KBM-7 (cell line): ENCODE measurements around the gene TYW3.
A peak's percentile ranks its signal among the peaks of the same experiment; 100 is the strongest.

Experiments
- DNase-seq: peaks from one replicate; pipeline ENCODE4 v3.0.0-alpha.2; 2015
- in situ Hi-C: fragments of 300-500 bp; cut with MboI; formaldehyde crosslinking; loops from 2 replicates; pipeline ENCODE4 v1.14.3; 2020; ENCODE audit warnings: low sequenced_read_pairs, low pct_unique_long_range_greater_than_20kb, mixed read lengths

TYW3 gene

GRCh38 chr1:74775735-74776134 is 42.8 kb downstream of the TYW3 start:
- in situ Hi-C loops = loop anchor here (25.0 kb wide), 1 partner anchor 412 kb away; no protein-coding TSS in a partner anchor
- DNase-seq = no peak

- in situ Hi-C loops = loop anchor here (25.0 kb wide), 1 partner anchor 410 kb away; no protein-coding TSS in a partner anchor
- DNase-seq = no peak
Observed at GRCh38 chr1:74777525-74777924, 44.6 kb downstream of the TYW3 start.

- in situ Hi-C loops = loop anchor here (25.0 kb wide), 1 partner anchor 408 kb away; no protein-coding TSS in a partner anchor
Observed at GRCh38 chr1:74779750-74780149, 46.8 kb downstream of the TYW3 start.

DNA sequence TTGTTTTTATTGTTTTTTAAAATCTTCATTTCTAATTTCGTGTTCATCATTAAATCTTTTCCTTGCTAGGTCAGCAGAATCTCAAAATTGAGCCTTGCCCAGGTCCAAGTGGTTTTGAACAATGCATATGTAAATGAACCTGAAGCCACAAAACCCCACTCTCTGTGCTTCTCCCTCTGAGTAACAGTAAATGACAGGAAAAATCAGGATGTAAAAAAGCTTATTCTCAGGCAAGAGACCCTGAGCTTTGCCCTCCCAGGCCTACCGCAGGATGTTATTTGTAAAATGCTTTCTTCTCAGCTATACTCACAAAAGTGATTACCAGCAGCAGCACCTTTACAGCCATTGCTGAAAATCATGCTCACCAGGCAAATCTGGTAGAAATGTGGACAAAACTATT is 47.6 kb downstream of the TYW3 start:
- DNase-seq = no peak
- in situ Hi-C loops = loop anchor here (25.0 kb wide), 1 partner anchor 407 kb away; no protein-coding TSS in a partner anchor

More at GRCh38 chr1:74779750-74780149, 46.8 kb downstream of the TYW3 start:
- no peak for DNase-seq

- DNase-seq = no peak
- in situ Hi-C loops = loop anchor here (25.0 kb wide), 1 partner anchor 401 kb away; no protein-coding TSS in a partner anchor
Observed at GRCh38 chr1:74785944-74786343, 53.0 kb downstream of the TYW3 start.

DNA sequence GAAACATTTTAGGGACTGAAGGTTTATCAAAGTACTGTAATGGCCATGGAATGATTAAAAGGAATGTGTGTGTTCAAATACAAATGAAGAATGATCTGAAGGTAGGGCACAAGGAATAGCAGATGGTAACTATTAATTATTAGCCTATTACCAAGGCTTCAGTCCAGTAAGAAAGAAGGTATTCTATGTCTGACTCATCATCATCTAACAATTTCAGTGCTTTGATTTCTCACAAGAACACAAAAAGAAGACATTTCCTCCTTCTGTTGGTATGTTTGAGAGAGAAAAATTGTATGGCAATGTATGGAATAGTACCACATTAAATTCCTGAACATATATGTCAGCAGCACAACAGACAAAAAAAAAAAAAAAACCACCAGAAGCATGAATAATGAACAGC is 57.5 kb downstream of the TYW3 start:
- in situ Hi-C loops = loop anchor here (25.0 kb wide), 1 partner anchor 397 kb away; no protein-coding TSS in a partner anchor
- no peak for DNase-seq

DNA sequence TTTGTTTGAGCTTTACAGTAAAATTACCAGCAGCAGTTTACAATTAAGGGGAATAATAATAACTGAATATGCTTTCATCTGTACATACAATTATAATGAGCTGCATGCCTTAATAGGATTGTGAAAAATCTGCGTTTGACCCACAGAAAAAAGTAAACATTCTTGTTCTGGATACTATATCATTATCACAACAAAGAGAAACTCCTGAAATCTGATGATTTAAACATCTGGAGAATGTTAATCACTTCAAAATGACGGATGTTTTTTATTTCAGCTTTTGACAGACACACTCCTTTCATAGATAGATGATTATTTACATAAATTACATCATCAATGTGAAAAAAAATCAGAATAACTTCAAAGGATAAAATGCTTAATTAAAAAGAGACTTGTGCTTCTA is 58.5 kb downstream of the TYW3 start:
- DNase-seq = no peak
- in situ Hi-C loops = loop anchor here (25.0 kb wide), 1 partner anchor 396 kb away; no protein-coding TSS in a partner anchor

DNA sequence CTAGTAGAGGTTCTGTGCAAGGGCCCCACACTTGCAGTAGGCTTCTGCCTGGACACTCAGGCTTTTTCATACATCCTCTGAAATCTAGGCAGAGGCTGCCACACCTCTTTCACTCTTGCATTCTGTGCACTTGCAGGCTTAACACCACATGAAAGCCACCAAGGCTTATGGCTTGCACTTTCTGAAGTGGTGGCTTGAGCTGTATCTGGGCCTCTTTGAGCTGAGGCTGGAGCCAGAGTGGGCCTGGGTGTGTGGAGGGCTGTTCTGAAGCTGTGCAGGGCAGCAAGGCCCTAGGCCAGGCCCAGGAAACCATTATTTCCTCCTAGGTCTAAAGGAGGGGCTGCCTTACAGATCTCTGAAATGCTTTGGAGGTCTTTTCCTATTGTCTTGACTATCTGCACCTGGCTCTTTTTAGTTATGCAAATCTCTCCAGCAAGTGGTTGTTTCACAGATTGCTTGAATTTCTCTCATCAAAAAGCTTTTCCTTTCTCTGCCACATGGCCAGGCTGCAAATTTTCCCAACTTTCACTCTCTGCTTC is 66.2 kb downstream of the TYW3 start:
- in situ Hi-C loops = loop anchor here (25.0 kb wide), 1 partner anchor 388 kb away; no protein-coding TSS in a partner anchor
- DNase-seq = no peak

GRCh38 chr1:74811436-74812179 is 78.7 kb downstream of the TYW3 start:
- peak; percentile 3 for DNase-seq
- in situ Hi-C loops = no loop called here

GRCh38 chr1:74812180-74812541 is 79.2 kb downstream of the TYW3 start:
- no peak for DNase-seq
- in situ Hi-C loops = no loop called here
